T47D (cell line): ENCODE data around the gene FAT3.

Experiments
- DNase-seq, 2 experiments: peaks; one replicate each; pipeline versions ENCODE4 v3.0.0 to v3.0.0-alpha.2; 2011 to 2012; ENCODE audit warnings: low read depth in 1 of 2, low spot score in 1 of 2
- JUND ChIP-seq: IDR thresholded peaks from 2 replicates; pipeline ENCODE4 v1.6.1; 2012; ENCODE audit warnings: low read depth
- in situ Hi-C: cut with HindIII; loops from 2 replicates; pipeline ENCODE4 v1.10.0; 2016; ENCODE audit warnings: low sequenced_read_pairs, low pct_unique_long_range_greater_than_20kb

Gene FAT3

DNA sequence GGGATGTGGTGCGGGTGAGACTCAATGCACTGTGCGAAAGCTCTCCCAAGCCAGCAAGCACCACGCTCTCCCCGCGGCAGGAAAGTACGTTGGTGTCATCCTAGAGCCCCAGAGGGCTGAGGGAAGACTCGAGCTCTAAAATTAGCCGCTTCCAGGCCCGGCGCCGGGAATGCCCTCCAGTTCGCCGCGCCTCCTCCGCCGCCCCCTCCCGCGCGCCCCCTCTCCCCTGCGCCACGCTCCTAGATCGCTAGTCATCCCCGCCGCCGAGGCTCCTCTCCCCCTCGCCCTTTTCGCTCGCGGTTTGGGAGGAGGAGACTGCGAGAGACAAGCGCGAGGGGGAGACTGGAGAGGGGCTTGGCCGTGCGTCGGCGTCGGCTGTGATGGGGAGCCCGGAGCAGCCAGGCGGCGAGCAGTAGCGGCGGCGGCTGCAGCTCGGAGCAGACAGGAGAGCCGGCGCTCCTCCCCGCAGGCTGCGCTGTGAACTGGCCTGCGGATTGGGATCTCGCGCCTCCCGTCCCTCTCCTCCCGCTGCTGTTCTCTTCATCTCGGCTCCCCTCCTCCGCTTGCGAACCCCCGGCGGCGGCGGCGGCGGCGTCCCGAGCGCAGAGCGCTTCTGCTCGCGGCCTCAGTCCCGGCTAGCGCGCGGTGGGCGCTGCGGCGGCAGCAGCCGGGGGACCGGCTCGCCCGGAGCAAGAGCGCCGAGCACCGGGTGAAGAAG is at the start of gene FAT3:
TSS of gene FAT3 (plus strand) at position 412 of the 718 bp plus-strand sequence. CDS start 127,295 bp downstream, outside the sequence.
- no peak for DNase-seq
- in situ Hi-C loops, result no loop called here
- no peak for TF ChIP-seq JUND

DNA sequence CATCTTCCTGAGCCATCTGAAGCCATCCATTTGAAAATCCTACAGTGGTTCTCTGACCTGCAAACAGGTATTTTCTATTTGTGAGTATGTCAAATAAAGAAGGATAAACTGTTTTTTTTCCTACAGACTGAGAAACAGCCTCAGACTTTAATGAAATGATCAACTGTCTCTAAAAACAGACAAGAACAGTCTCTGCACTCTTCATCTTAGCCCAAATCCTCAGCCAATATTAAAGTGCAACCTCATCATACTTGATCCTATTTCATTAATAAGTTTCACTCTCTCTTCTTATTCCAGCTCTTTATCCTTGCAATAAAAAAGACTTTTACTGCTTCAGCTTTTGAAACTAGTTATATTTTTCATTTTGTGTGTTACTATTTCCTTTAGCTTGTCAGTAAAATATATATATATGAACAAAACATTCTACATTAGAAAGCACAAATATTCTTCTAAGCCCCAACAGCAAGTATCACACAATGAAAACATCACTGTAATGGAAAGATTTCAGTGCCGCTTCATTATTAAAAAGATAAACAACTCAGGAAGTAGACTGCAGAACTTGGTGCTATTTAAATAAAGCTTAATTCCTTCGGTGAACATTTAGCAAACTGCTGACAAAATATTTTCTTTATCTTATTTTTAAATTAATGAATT is 45.5 kb upstream of the FAT3 start:
- TF ChIP-seq JUND, result no peak
- DNase-seq, result no peak
- in situ Hi-C loops, result no loop called here

GRCh38 chr11:92180226-92180625 is 44.4 kb upstream of the FAT3 start:
- no peak for DNase-seq
- in situ Hi-C loops, result no loop called here

GRCh38 chr11:92180664-92181251 is 43.9 kb upstream of the FAT3 start:
- no peak for DNase-seq
- TF ChIP-seq JUND, result no peak
- in situ Hi-C loops, result no loop called here

More at GRCh38 chr11:92180226-92180625, 44.4 kb upstream of the FAT3 start:
- TF ChIP-seq JUND, result no peak

- in situ Hi-C loops, result no loop called here
- TF ChIP-seq JUND, result no peak
- DNase-seq, result no peak
Measured at GRCh38 chr11:92190535-92191206, 33.9 kb upstream of the FAT3 start.

GRCh38 chr11:92192141-92192540 is 32.5 kb upstream of the FAT3 start:
- in situ Hi-C loops, result no loop called here
- no peak for DNase-seq
- no peak for TF ChIP-seq JUND

- in situ Hi-C loops, result no loop called here
- TF ChIP-seq JUND, result no peak
- no peak for DNase-seq
Measured at GRCh38 chr11:92198268-92198667, 26.4 kb upstream of the FAT3 start.

DNA sequence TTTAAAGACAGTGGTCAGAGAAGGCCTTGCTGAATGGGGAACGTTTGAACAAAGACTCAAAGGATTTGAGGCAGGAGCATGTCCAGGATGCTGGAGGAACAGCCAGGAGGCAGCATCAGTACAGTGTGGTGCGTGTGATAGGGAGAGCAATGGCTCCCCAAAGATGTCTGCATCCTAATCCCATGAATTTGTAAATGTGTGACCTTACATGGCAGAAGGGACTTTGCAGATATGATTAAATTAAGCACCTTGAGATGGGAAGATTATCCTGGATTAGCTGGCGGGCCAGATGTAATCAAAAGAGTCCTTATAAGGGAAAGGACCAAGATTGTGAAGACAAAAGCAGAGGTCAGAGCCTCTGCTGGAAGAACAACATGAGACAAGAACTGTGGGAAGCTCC is 24.6 kb upstream of the FAT3 start:
- DNase-seq, result no peak
- no peak for TF ChIP-seq JUND
- in situ Hi-C loops, result no loop called here

- DNase-seq, result peak in 1 of 2 experiments; percentile 42
- in situ Hi-C loops, result no loop called here
- TF ChIP-seq JUND, result no peak
Measured at GRCh38 chr11:92204731-92205130, 19.9 kb upstream of the FAT3 start.

DNA sequence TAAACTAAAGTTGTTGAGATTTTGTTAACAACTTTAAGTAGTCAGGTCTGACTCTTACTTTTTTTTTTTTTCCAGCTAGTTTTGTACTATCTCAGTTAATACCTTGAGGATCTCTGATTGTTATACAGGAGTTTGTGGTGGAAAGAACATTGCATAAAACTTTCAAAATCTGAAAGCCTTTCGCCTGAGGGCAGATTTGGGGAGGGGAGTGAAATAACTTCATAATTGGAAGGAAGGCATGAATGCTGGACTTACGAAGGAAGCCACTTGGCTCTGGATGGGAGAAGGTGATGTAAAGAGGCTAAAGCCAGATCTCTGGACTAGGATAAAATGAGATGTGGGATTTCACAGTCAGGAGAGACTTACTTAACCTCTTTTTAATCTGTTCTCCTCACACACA is 18.2 kb upstream of the FAT3 start:
- in situ Hi-C loops, result no loop called here
- no peak for TF ChIP-seq JUND
- no peak for DNase-seq

GRCh38 chr11:92211576-92212167 is 12.9 kb upstream of the FAT3 start:
- DNase-seq, result peak; percentile 69 to 83
- in situ Hi-C loops, result no loop called here
- no peak for TF ChIP-seq JUND

DNA sequence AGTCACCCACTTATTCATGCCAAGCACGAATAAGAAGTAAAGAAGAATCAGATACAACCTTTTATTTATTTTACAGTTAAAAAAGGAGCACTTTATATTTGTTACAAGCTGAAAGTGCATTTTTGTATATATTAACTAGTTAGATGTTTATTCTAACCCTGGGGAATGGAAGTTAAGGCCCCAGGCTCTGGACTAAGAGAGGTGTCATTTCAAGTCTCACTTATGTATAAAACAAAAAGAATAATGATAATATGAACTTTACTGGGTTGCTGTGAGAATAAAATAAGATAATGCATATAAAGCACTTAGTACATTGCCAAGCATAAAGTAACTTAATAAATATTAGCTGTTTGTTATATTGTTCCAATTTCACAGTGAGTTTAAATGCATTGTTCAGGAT is 12.1 kb upstream of the FAT3 start:
- no peak for DNase-seq
- no peak for TF ChIP-seq JUND
- in situ Hi-C loops, result no loop called here
